ENCODE data around the gene TFCP2L1. TPM values are rescaled to one million over a fixed set of nuclear protein-coding genes. Genes with fewer than 3 reads are reported as not detected.

TFCP2L1 gene
- total RNA-seq, 1 donor from 2014 or later = 0.14 TPM

- Histone ChIP-seq H3K9me3 (replicated peaks) (no peaks in the 10 kb centered on the region), H3K27ac (replicated peaks) (no peak overlapping the region), H3K4me3 (no peak overlapping the region), H3K4me1 (no peaks in the 10 kb centered on the region), H3K27me3 (ENCODE audit: low read depth) (peaks cover 13% of the 10 kb centered on the region), H3K36me3 (no peaks in the 10 kb centered on the region)
- intact Hi-C loops (cut with micrococcal nuclease) = no loop called here
- no peak for DNase-seq
- TF ChIP-seq, protein P1, sequence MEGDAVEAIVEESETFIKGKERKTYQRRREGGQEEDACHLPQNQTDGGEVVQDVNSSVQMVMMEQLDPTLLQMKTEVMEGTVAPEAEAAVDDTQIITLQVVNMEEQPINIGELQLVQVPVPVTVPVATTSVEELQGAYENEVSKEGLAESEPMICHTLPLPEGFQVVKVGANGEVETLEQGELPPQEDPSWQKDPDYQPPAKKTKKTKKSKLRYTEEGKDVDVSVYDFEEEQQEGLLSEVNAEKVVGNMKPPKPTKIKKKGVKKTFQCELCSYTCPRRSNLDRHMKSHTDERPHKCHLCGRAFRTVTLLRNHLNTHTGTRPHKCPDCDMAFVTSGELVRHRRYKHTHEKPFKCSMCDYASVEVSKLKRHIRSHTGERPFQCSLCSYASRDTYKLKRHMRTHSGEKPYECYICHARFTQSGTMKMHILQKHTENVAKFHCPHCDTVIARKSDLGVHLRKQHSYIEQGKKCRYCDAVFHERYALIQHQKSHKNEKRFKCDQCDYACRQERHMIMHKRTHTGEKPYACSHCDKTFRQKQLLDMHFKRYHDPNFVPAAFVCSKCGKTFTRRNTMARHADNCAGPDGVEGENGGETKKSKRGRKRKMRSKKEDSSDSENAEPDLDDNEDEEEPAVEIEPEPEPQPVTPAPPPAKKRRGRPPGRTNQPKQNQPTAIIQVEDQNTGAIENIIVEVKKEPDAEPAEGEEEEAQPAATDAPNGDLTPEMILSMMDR (IDR thresholded peaks at IDR 0.05; ENCODE audit: borderline replicate concordance) = no peak
Measured at GRCh38 chr2:121219866-121220265, 65.1 kb downstream of the TFCP2L1 start.

- TF ChIP-seq, protein P1 (IDR thresholded peaks at IDR 0.05; ENCODE audit: borderline replicate concordance) = no peak
- Histone ChIP-seq H3K4me3 (no peak overlapping the region), H3K36me3 (no peaks in the 10 kb centered on the region), H3K9me3 (replicated peaks) (no peaks in the 10 kb centered on the region), H3K27me3 (ENCODE audit: low read depth) (peaks cover 15% of the 10 kb centered on the region), H3K27ac (replicated peaks) (no peak overlapping the region), H3K4me1 (no peaks in the 10 kb centered on the region)
- intact Hi-C loops (cut with micrococcal nuclease) = no loop called here
- no peak for DNase-seq
Measured at GRCh38 chr2:121218386-121218938, 66.5 kb downstream of the TFCP2L1 start.

DNA sequence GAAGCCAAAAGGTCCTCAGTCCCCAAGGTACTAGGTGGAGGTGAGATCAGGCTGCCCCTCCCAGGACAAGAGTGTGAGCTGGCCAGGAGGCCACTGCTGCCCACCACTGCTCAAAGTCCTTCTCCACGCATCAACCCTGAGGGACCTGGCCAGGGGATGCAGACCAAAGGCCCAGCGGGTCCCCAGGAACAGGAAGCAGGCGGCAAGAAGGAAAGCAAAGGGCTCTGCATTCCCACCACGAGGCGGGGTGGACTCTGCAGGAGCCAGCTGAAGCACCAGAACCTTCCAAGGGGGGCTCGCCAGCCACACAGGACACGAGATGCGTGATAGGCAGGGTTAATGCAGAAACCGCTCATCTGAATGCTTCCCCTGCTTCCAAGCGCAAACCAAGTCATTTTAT lies 67.4 kb downstream of the TFCP2L1 start:
- TF ChIP-seq, protein P1 (IDR thresholded peaks at IDR 0.05; ENCODE audit: borderline replicate concordance) = no peak
- H3K27me3 ChIP-seq (ENCODE audit: low read depth) = peaks cover 23% of the 10 kb centered on the region
- no peak overlapping the region for H3K27ac ChIP-seq (replicated peaks)
- H3K36me3 ChIP-seq = no peaks in the 10 kb centered on the region
- intact Hi-C loops (cut with micrococcal nuclease) = no loop called here
- H3K4me3 ChIP-seq = no peak overlapping the region
- H3K4me1 ChIP-seq = no peaks in the 10 kb centered on the region
- DNase-seq = no peak
- H3K9me3 ChIP-seq (replicated peaks) = no peaks in the 10 kb centered on the region

DNA sequence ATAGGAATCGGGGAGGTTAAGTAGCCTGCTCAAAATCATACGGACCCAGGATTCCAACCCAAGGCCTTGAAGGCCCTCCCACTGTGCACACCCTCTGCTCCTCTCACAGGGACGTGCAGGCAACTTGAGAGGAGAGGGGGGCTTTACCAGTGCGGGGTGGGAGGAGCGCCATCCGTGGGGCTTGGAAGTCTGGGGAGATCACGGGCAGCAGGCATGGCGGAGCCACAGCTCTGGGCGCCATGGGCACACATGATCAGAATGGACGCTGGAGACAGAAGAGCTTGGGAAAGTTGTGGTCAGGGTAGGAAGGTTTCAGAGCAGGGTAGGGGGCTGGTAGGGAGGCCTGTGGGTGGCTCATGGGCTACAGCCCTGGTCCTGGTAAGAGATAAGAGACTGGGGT lies 70.7 kb downstream of the TFCP2L1 start:
- no peak overlapping the region for H3K4me3 ChIP-seq
- no peaks in the 10 kb centered on the region for H3K9me3 ChIP-seq (replicated peaks)
- H3K27me3 ChIP-seq (ENCODE audit: low read depth) = peaks cover 27% of the 10 kb centered on the region
- no peaks in the 10 kb centered on the region for H3K36me3 ChIP-seq
- intact Hi-C loops (cut with micrococcal nuclease) = no loop called here
- TF ChIP-seq, protein P1 (IDR thresholded peaks at IDR 0.05; ENCODE audit: borderline replicate concordance) = no peak
- H3K4me1 ChIP-seq = no peaks in the 10 kb centered on the region
- no peak overlapping the region for H3K27ac ChIP-seq (replicated peaks)
- no peak for DNase-seq

- H3K36me3 ChIP-seq = no peaks in the 10 kb centered on the region
- no peak for DNase-seq
- H3K9me3 ChIP-seq (replicated peaks) = no peaks in the 10 kb centered on the region
- peaks cover 19% of the 10 kb centered on the region for H3K27me3 ChIP-seq (ENCODE audit: low read depth)
- H3K4me1 ChIP-seq = no peaks in the 10 kb centered on the region
- TF ChIP-seq, protein P1 (IDR thresholded peaks at IDR 0.05; ENCODE audit: borderline replicate concordance) = no peak
- intact Hi-C loops (cut with micrococcal nuclease) = no loop called here
- no peak overlapping the region for H3K4me3 ChIP-seq
- H3K27ac ChIP-seq (replicated peaks) = no peak overlapping the region
Measured at GRCh38 chr2:121213386-121213785, 71.6 kb downstream of the TFCP2L1 start.

All from left ventricle myocardium inferior (tissue), 1 donor.